Thyroid gland (tissue), 4 donors: ENCODE measurements around the gene NXPE1. TPM values are rescaled to one million over a fixed set of nuclear protein-coding genes. Genes with fewer than 3 reads are reported as not detected.

Experiments used
- DNase-seq, 2 donors: peaks; one replicate each; pipeline ENCODE4 v3.0.0-alpha.2; 2019
- H3K27ac ChIP-seq, 3 donors: fragments of 200-600 bp; sonication (generic); 1 replicate in 2 of 3; 2 replicates in 1 of 3; pipeline ENCODE4 v1.5.1; 2016 to 2019; ENCODE audit warnings: mild to moderate bottlenecking in 1 of 3, moderate library complexity in 1 of 3
- H3K27me3 ChIP-seq: fragments of 200-600 bp; sonication (generic); one replicate; pipeline ENCODE4 v1.5.1; 2019
- H3K36me3 ChIP-seq, 2 donors: fragments of 200-600 bp; sonication (generic); one replicate each; pipeline ENCODE4 v1.5.1; 2016 to 2019
- H3K4me1 ChIP-seq, 2 donors: fragments of 200-600 bp; sonication (generic); one replicate each; pipeline ENCODE4 v1.5.1; 2017 to 2019
- H3K4me3 ChIP-seq, 3 donors: fragments of 200-600 bp; sonication (generic); replicated peaks in 1 of 3; 1 replicate in 2 of 3; 2 replicates in 1 of 3; pipeline ENCODE4 v1.5.1; 2016; ENCODE audit warnings: mild to moderate bottlenecking in 1 of 3
- H3K9me3 ChIP-seq: fragments of 200-600 bp; sonication (generic); one replicate; pipeline ENCODE4 v1.5.1; 2017
- CTCF ChIP-seq, 6 experiments: fragments of 200-600 bp in 3 of 6; fragments of 450-650 bp in 3 of 6; sonication (generic) in 3 of 6; IDR thresholded peaks; one replicate each; pipeline ENCODE4 v1.5.1; 2016 to 2019; ENCODE audit warnings: antibody characterized with exemption in 6 of 6, mild to moderate bottlenecking in 2 of 6, inconsistent platforms in 1 of 6, moderate library complexity in 1 of 6
- POLR2A ChIP-seq, 2 donors: fragments of 450-650 bp; IDR thresholded peaks; one replicate each; pipeline ENCODE4 v1.6.1; 2017; ENCODE audit warnings: antibody characterized with exemption in 2 of 2, mild to moderate bottlenecking in 2 of 2, moderate library complexity in 1 of 2
- WGBS, 2 donors: methylation state at CpG; one replicate each; pipeline ENCODE4 v1.1.5; 2017; 5-methylcytosine and 5-hydroxymethylcytosine counted together
- intact Hi-C: fragments of 100-400 bp; cut with DNase I; formaldehyde crosslinking; loops from one replicate; pipeline ENCODE4 v1.15.1; 2023
- total RNA-seq, 4 donors: library from RNA; depleted of rRNA; stranded (reverse); fragments of >200 nt; gene quantifications; one replicate each; pipeline ENCODE4 v1.2.3, GENCODE V29; 2016

NXPE1 gene
- total RNA-seq, 4 donors from 2014 or later, result not detected

GRCh38 chr11:114501901-114502300 is 57.8 kb downstream of the NXPE1 start:
- Histone ChIP-seq H3K36me3 (no peaks in the 10 kb centered on the region), H3K27ac (no peak overlapping the region), H3K4me3 (no peak overlapping the region), H3K4me1 (no peaks in the 10 kb centered on the region), H3K9me3 (no peaks in the 10 kb centered on the region), H3K27me3 (no peaks in the 10 kb centered on the region)
- TF ChIP-seq POLR2A (IDR thresholded peaks at IDR 0.05), result no peak
- 73 to 83% methylated on average over 1 of the region's 1 CpG for WGBS, 2 donors
- intact Hi-C loops, result no loop called here
- DNase-seq, result no peak

- H3K4me3 ChIP-seq, result no peak overlapping the region
- no peak for TF ChIP-seq POLR2A (IDR thresholded peaks at IDR 0.05)
- no peak for TF ChIP-seq CTCF (IDR thresholded peaks at IDR 0.05)
- no peaks in the 10 kb centered on the region for H3K36me3 ChIP-seq
- H3K9me3 ChIP-seq, result no peaks in the 10 kb centered on the region
- no peak for DNase-seq
- intact Hi-C loops, result no loop called here
- no peaks in the 10 kb centered on the region for H3K4me1 ChIP-seq
- H3K27me3 ChIP-seq, result no peaks in the 10 kb centered on the region
- H3K27ac ChIP-seq, result no peak overlapping the region
Observed at GRCh38 chr11:114499756-114500155, 59.9 kb downstream of the NXPE1 start.

- no peaks in the 10 kb centered on the region for H3K9me3 ChIP-seq
- TF ChIP-seq CTCF (IDR thresholded peaks at IDR 0.05) (no peak), POLR2A (IDR thresholded peaks at IDR 0.05) (no peak)
- H3K27ac ChIP-seq, result no peak overlapping the region
- no peaks in the 10 kb centered on the region for H3K4me1 ChIP-seq
- WGBS, 2 donors, result 85 to 86% methylated on average over 3 of the region's 3 CpGs
- no peak overlapping the region for H3K4me3 ChIP-seq
- intact Hi-C loops, result no loop called here
- no peaks in the 10 kb centered on the region for H3K36me3 ChIP-seq
- H3K27me3 ChIP-seq, result no peaks in the 10 kb centered on the region
- DNase-seq, result no peak
Observed at GRCh38 chr11:114496915-114497314, 62.8 kb downstream of the NXPE1 start.

- Histone ChIP-seq H3K36me3 (no peaks in the 10 kb centered on the region), H3K27me3 (no peaks in the 10 kb centered on the region), H3K27ac (no peak overlapping the region), H3K9me3 (no peaks in the 10 kb centered on the region), H3K4me1 (no peaks in the 10 kb centered on the region), H3K4me3 (no peak overlapping the region)
- intact Hi-C loops, result no loop called here
- TF ChIP-seq POLR2A (IDR thresholded peaks at IDR 0.05) (no peak), CTCF (IDR thresholded peaks at IDR 0.05) (no peak)
- 78 to 91% methylated on average over 2 of the region's 2 CpGs for WGBS, 2 donors
- DNase-seq, result no peak
Observed at GRCh38 chr11:114483929-114484328, 75.8 kb downstream of the NXPE1 start.

- Histone ChIP-seq H3K4me3 (no peak overlapping the region), H3K36me3 (no peaks in the 10 kb centered on the region), H3K9me3 (no peaks in the 10 kb centered on the region), H3K27ac (no peak overlapping the region), H3K27me3 (no peaks in the 10 kb centered on the region), H3K4me1 (no peaks in the 10 kb centered on the region)
- no peak for TF ChIP-seq CTCF (IDR thresholded peaks at IDR 0.05)
- 59 to 62% methylated on average over 1 of the region's 1 CpG for WGBS, 2 donors
- intact Hi-C loops, result no loop called here
- no peak for DNase-seq
Observed at GRCh38 chr11:114482114-114482513, 77.6 kb downstream of the NXPE1 start.

- intact Hi-C loops, result no loop called here
- 83 to 84% methylated on average over 1 of the region's 1 CpG for WGBS, 2 donors
- TF ChIP-seq POLR2A (IDR thresholded peaks at IDR 0.05) (no peak), CTCF (IDR thresholded peaks at IDR 0.05) (no peak)
- Histone ChIP-seq H3K9me3 (no peaks in the 10 kb centered on the region), H3K4me3 (no peak overlapping the region), H3K27me3 (no peaks in the 10 kb centered on the region), H3K4me1 (no peaks in the 10 kb centered on the region), H3K27ac (no peak overlapping the region), H3K36me3 (no peaks in the 10 kb centered on the region)
- no peak for DNase-seq
Observed at GRCh38 chr11:114479331-114479730, 80.3 kb downstream of the NXPE1 start.
